H9 (cell line): ENCODE measurements around the gene MOB3A. TPM values are rescaled to one million over a fixed set of nuclear protein-coding genes. Genes with fewer than 3 reads are reported as not detected.

Source experiments
- DNase-seq: peaks from one replicate; pipeline ENCODE4 v3.0.0-alpha.2; 2017
- H2AFZ ChIP-seq: one replicate; pipeline ENCODE4 v1.6.1; 2013; ENCODE audit warnings: mild to moderate bottlenecking, low read length, control low read depth, moderate library complexity
- H2AK5ac ChIP-seq: 2 replicates; pipeline ENCODE4 v1.6.1; 2013; ENCODE audit warnings: low read length, control low read depth, mixed read lengths; ENCODE audit not compliant: insufficient read length
- H2BK120ac ChIP-seq: one replicate; pipeline ENCODE4 v1.6.1; 2013; ENCODE audit warnings: low read depth, mild to moderate bottlenecking, low read length, control low read depth, inconsistent platforms; ENCODE audit not compliant: poor library complexity, severe bottlenecking
- H2BK12ac ChIP-seq: 2 replicates; pipeline ENCODE4 v1.6.1; 2013; ENCODE audit warnings: low read length, control low read depth, mixed read lengths, low read depth; ENCODE audit not compliant: insufficient read length
- H2BK15ac ChIP-seq: 2 replicates; pipeline ENCODE4 v1.6.1; 2013; ENCODE audit warnings: low read depth, low read length, control low read depth
- H2BK20ac ChIP-seq: one replicate; pipeline ENCODE4 v1.6.1; 2013; ENCODE audit warnings: low read depth, mild to moderate bottlenecking, low read length, control low read depth, inconsistent platforms; ENCODE audit not compliant: poor library complexity, severe bottlenecking
- H2BK5ac ChIP-seq: 2 replicates; pipeline ENCODE4 v1.6.1; 2013; ENCODE audit warnings: low read length, control low read depth, mixed read lengths; ENCODE audit not compliant: insufficient read length
- H3K14ac ChIP-seq: 2 replicates; pipeline ENCODE4 v1.6.1; 2013; ENCODE audit warnings: low read length, control low read depth; ENCODE audit not compliant: insufficient read depth
- H3K18ac ChIP-seq: 2 replicates; pipeline ENCODE4 v1.6.1; 2013; ENCODE audit warnings: low read depth, mild to moderate bottlenecking, mixed read lengths, low read length, control low read depth; ENCODE audit not compliant: insufficient read length
- H3K23ac ChIP-seq: 2 replicates; pipeline ENCODE4 v1.6.1; 2013; ENCODE audit warnings: low read length, control low read depth, mixed read lengths, low read depth; ENCODE audit not compliant: insufficient read length
- H3K23me2 ChIP-seq: 2 replicates; pipeline ENCODE4 v1.6.1; 2013; ENCODE audit warnings: low read depth, mild to moderate bottlenecking, mixed read lengths, low read length, control low read depth; ENCODE audit not compliant: insufficient read length, poor library complexity, severe bottlenecking
- H3K27ac ChIP-seq: 2 replicates; pipeline ENCODE4 v1.5.1; 2013; ENCODE audit warnings: low read length, control low read depth, mixed read lengths, low read depth; ENCODE audit not compliant: insufficient read length
- H3K27me3 ChIP-seq: 2 replicates; pipeline ENCODE4 v1.6.1; 2013; ENCODE audit warnings: low read length, control low read depth, inconsistent platforms; ENCODE audit not compliant: insufficient read depth
- H3K4ac ChIP-seq: 2 replicates; pipeline ENCODE4 v1.6.1; 2013; ENCODE audit warnings: low read depth, mild to moderate bottlenecking, control low read depth, inconsistent platforms, low read length, moderate library complexity
- H3K4me1 ChIP-seq: 2 replicates; pipeline ENCODE4 v1.6.1; 2013; ENCODE audit warnings: low read length, control low read depth, inconsistent platforms; ENCODE audit not compliant: insufficient read depth
- H3K4me2 ChIP-seq: 2 replicates; pipeline ENCODE4 v1.6.1; 2013; ENCODE audit warnings: low read length, control low read depth, mixed read lengths; ENCODE audit not compliant: insufficient read length, insufficient read depth
- H3K56ac ChIP-seq: 2 replicates; pipeline ENCODE4 v1.6.1; 2013; ENCODE audit warnings: low read depth, mild to moderate bottlenecking, mixed read lengths, low read length, control low read depth; ENCODE audit not compliant: insufficient read length
- H3K79me1 ChIP-seq: 2 replicates; pipeline ENCODE4 v1.6.1; 2013; ENCODE audit warnings: low read depth, mild to moderate bottlenecking, moderate library complexity, low read length, control low read depth, inconsistent platforms; ENCODE audit not compliant: insufficient read depth, poor library complexity, severe bottlenecking
- H3K79me2 ChIP-seq: 2 replicates; pipeline ENCODE4 v1.6.1; 2013; ENCODE audit warnings: low read length, control low read depth, inconsistent platforms; ENCODE audit not compliant: insufficient read depth
- H3K9ac ChIP-seq: 2 replicates; pipeline ENCODE4 v1.6.1; 2013; ENCODE audit warnings: low read length, control low read depth, mixed read lengths; ENCODE audit not compliant: insufficient read length; ENCODE audit errors: extremely low read depth
- H3K9me3 ChIP-seq: one replicate; pipeline ENCODE4 v1.6.1; 2013; ENCODE audit warnings: low read depth, low read length, inconsistent platforms; ENCODE audit not compliant: control insufficient read depth
- H3T11ph ChIP-seq: one replicate; pipeline ENCODE4 v1.6.1; 2013; ENCODE audit warnings: mild to moderate bottlenecking, low read length, control low read depth, inconsistent platforms
- H4K20me1 ChIP-seq: one replicate; pipeline ENCODE4 v1.6.1; 2013; ENCODE audit not compliant: control insufficient read depth, insufficient read length, insufficient read depth
- H4K5ac ChIP-seq: 2 replicates; pipeline ENCODE4 v1.6.1; 2013; ENCODE audit warnings: low read depth, mild to moderate bottlenecking, mixed read lengths, low read length, control low read depth; ENCODE audit not compliant: insufficient read length
- H4K8ac ChIP-seq: replicated peaks from 2 replicates; pipeline ENCODE4 v1.6.1; 2013; ENCODE audit warnings: low read length, control low read depth, mixed read lengths, low read depth; ENCODE audit not compliant: insufficient read length
- H4K91ac ChIP-seq: 2 replicates; pipeline ENCODE4 v1.6.1; 2013; ENCODE audit warnings: low read depth, mild to moderate bottlenecking, moderate library complexity, mixed read lengths, low read length, control low read depth; ENCODE audit not compliant: insufficient read length
- H3K27ac Mint-ChIP-seq, 3 experiments: 2 replicates in 2 of 3; 3 replicates in 1 of 3; pipeline ENCODE4 v1.8.0; 2020 to 2021; ENCODE audit warnings: mixed read lengths in 3 of 3, mild to moderate bottlenecking in 1 of 3, moderate library complexity in 1 of 3
- H3K27me3 Mint-ChIP-seq: 2 replicates; pipeline ENCODE4 v1.8.0; 2021; ENCODE audit warnings: low read depth, mild to moderate bottlenecking, moderate library complexity, mixed read lengths
- H3K36me3 Mint-ChIP-seq, 3 experiments: 2 replicates in 2 of 3; 3 replicates in 1 of 3; pipeline ENCODE4 v1.8.0; 2020 to 2021; ENCODE audit warnings: low read depth in 3 of 3, mixed read lengths in 3 of 3; ENCODE audit not compliant: insufficient read depth in 1 of 3
- H3K4me1 Mint-ChIP-seq, 2 experiments: 2 replicates each; pipeline ENCODE4 v1.8.0; 2020; ENCODE audit warnings: mixed read lengths in 2 of 2
- H3K4me3 Mint-ChIP-seq, 2 experiments: 2 replicates in 1 of 2; 3 replicates in 1 of 2; pipeline ENCODE4 v1.8.0; 2020 to 2021; ENCODE audit warnings: mild to moderate bottlenecking in 2 of 2, mixed read lengths in 2 of 2, moderate library complexity in 1 of 2
- H3K9me3 Mint-ChIP-seq, 2 experiments: 2 replicates in 1 of 2; 3 replicates in 1 of 2; pipeline ENCODE4 v1.8.0; 2020; ENCODE audit warnings: mild to moderate bottlenecking in 2 of 2, mixed read lengths in 2 of 2, moderate library complexity in 1 of 2
- WGBS: extraction: QIAGEN DNeasy Blood & Tissue Kit; methylation state at CpG from one replicate; pipeline ENCODE4 v1.1.7; 2013; ENCODE audit warnings: missing lambda C conversion rate, low lambda C conversion rate, mixed read lengths; ENCODE audit not compliant: insufficient read length; ENCODE audit errors: extremely low coverage; 5-methylcytosine and 5-hydroxymethylcytosine counted together
- total RNA-seq: library from RNA; stranded (reverse); gene quantifications from 2 replicates; pipeline ENCODE4 v1.2.1, GENCODE V29; 2021
- TF ChIP-seq, protein P1 (sequence below): fragments of 200-600 bp; sonication (generic); conservative IDR thresholded peaks from 3 replicates; pipeline ENCODE4 v1.8.0; 2021; ENCODE audit warnings: antibody characterized with exemption, mild to moderate bottlenecking

MOB3A gene
- total RNA-seq, 1 experiment from 2014 or later = 11.5 TPM

DNA sequence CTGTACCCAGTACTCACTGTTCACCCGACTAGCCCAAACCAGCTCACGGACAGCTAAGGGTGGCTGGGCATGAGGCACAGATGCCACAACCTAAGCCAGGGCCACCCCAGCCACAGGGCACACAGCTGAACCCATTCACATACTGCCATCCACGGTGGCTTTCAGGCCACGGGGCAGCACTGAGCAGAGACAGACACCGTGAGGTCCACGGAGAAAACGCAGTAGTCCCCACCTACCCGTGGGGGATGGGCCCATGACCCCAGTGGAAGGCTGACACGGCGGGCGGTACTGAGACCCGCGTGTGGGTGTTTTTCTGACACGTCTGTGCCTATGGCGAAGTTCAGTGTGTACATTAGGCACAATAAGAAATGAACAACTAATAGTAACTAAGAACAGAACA is 26.1 kb upstream of the MOB3A start:
- H3K27ac ChIP-seq = no peak overlapping the region
- no peak overlapping the region for H3T11ph ChIP-seq
- H3K79me1 ChIP-seq = no peaks in the 10 kb centered on the region
- H2BK5ac ChIP-seq = no peak overlapping the region
- no peak overlapping the region for H2BK15ac ChIP-seq
- H3K79me2 ChIP-seq = no peaks in the 10 kb centered on the region
- no peaks in the 10 kb centered on the region for H3K4me1 Mint-ChIP-seq
- no peak overlapping the region for H2AK5ac ChIP-seq
- H3K9me3 ChIP-seq = no peaks in the 10 kb centered on the region
- H3K27me3 Mint-ChIP-seq = no peaks in the 10 kb centered on the region
- no peak overlapping the region for H3K18ac ChIP-seq
- H4K20me1 ChIP-seq = no peaks in the 10 kb centered on the region
- no peak overlapping the region for H3K14ac ChIP-seq
- no peak overlapping the region for H3K4me2 ChIP-seq
- no peak overlapping the region for H3K4ac ChIP-seq
- no peak for DNase-seq
- H3K23me2 ChIP-seq = no peaks in the 10 kb centered on the region
- H2AFZ ChIP-seq = no peak overlapping the region
- no peak overlapping the region for H2BK12ac ChIP-seq
- H3K9me3 Mint-ChIP-seq = no peaks in the 10 kb centered on the region
- H2BK120ac ChIP-seq = no peak overlapping the region
- no peak overlapping the region for H3K56ac ChIP-seq
- no peak overlapping the region for H3K4me3 Mint-ChIP-seq
- no peak overlapping the region for H4K5ac ChIP-seq
- H3K36me3 Mint-ChIP-seq = peaks cover 39 to 86% (median 77%) of the 10 kb centered on the region in 3 experiments
- TF ChIP-seq, protein P1, sequence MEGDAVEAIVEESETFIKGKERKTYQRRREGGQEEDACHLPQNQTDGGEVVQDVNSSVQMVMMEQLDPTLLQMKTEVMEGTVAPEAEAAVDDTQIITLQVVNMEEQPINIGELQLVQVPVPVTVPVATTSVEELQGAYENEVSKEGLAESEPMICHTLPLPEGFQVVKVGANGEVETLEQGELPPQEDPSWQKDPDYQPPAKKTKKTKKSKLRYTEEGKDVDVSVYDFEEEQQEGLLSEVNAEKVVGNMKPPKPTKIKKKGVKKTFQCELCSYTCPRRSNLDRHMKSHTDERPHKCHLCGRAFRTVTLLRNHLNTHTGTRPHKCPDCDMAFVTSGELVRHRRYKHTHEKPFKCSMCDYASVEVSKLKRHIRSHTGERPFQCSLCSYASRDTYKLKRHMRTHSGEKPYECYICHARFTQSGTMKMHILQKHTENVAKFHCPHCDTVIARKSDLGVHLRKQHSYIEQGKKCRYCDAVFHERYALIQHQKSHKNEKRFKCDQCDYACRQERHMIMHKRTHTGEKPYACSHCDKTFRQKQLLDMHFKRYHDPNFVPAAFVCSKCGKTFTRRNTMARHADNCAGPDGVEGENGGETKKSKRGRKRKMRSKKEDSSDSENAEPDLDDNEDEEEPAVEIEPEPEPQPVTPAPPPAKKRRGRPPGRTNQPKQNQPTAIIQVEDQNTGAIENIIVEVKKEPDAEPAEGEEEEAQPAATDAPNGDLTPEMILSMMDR = no peak
- H3K27me3 ChIP-seq = no peaks in the 10 kb centered on the region
- no peak overlapping the region for H3K23ac ChIP-seq
- no peak overlapping the region for H4K91ac ChIP-seq
- no peak overlapping the region for H3K27ac Mint-ChIP-seq
- no peak overlapping the region for H2BK20ac ChIP-seq
- no CpG with 5 or more reads among the region's 15 CpGs for WGBS
- no peak overlapping the region for H4K8ac ChIP-seq
- no peaks in the 10 kb centered on the region for H3K4me1 ChIP-seq
- no peak overlapping the region for H3K9ac ChIP-seq
